Bronchus fibroblast of lung (primary cell): Measurements from ENCODE around the gene NBDY. TPM values are rescaled to one million over a fixed set of nuclear protein-coding genes. Genes with fewer than 3 reads are reported as not detected.

Experiments
- total RNA-seq: library from RNA; depleted of rRNA; stranded (reverse); fragments of >200 nt; gene quantifications from 2 replicates; pipeline ENCODE4 v1.2.3, GENCODE V29; 2015

NBDY gene, protein sequence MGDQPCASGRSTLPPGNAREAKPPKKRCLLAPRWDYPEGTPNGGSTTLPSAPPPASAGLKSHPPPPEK
- total RNA-seq = 12.8 and 16.6 TPM in 2 replicates

DNA sequence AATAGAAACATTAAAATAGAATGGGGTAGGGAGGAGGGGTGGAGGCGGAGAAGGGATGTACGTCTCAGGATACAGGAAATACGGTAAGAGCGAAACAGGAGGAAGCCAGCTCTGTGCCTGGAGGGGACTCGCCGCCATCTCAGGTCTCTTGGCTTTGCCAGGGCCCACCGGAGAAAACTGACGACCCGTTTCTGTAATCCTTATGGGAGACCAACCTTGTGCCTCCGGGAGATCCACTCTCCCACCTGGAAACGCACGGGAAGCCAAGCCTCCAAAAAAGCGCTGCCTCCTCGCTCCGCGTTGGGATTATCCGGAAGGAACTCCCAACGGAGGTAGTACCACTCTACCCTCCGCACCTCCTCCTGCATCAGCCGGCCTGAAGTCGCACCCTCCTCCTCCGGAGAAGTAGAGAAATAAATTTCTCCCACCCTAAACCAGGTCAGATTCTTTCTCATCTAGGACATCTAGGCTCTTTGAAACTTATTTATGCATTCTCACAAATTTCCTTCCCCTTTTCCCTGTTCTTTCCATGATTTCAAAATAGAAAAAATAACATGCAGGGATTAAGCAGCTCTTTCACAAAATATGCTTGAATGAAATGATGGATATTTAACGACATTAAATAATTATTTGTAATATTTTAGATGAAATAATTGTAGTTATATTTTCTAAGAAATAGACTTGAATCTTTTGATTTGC lies at the start of gene NBDY:
NBDY (plus strand) TSS at position 92 of the 699 bp plus-strand sequence; CDS start at position 203, 111 bp downstream.

Other genes with a start within 250 kb of the NBDY start
- gene UBQLN2, start 165.6 kb upstream of the NBDY start, total RNA-seq = 18.2 and 20.2 TPM in 2 replicates